HG02610 (cell line): ENCODE results near the gene D2HGDH.
"Not testable (repeated sequence)": the region's sequence is repeated elsewhere in the genome, so short reads cannot be mapped to it uniquely, and the experiment has no call there.

Source experiments
- ATAC-seq: cut with Tn5 transposase; IDR thresholded peaks from one replicate; pipeline ENCODE4 v1.9.1; 2021; ENCODE audit warnings: mild to moderate bottlenecking, moderate library complexity; ENCODE audit not compliant: unreplicated experiment

Gene D2HGDH

DNA sequence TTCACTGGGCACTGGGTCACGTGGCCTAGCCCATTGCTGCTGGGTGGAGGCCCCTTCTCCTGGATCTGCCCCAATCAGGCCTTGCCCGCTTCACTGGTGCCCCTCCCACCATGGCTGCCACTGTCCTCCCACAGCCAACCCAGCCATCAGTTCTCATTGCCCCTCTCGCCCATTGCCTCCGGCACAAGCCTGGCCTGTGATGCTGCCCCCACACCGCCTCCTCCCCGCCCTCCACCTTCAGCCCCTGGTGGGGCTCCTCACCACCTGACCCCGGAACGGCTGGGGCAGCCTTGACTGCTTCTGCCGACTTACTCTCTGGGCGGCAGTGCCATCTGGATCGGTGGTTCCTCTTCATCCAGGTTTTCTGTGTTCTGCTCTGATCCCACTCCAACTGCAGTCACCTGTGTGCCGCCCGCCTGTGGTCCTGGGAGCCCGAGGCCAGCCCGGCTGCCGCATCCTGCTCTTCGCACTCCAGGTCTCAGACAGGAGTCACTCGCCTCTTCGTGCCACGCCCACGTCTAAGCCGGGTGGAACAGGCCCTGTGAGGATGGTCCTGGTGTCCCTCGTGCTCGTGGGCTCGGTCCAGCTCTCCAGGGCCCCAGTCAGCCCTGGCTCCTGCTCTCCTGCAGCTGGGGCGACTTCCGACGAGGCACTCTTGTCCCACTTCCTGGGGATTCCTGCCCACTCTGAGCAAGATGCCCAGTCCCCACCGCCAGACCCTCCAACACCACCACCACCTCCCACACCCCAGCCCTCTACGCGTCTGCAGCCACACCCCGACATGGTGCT is 14.2 kb downstream of the D2HGDH start:
- ATAC-seq = no peak

DNA sequence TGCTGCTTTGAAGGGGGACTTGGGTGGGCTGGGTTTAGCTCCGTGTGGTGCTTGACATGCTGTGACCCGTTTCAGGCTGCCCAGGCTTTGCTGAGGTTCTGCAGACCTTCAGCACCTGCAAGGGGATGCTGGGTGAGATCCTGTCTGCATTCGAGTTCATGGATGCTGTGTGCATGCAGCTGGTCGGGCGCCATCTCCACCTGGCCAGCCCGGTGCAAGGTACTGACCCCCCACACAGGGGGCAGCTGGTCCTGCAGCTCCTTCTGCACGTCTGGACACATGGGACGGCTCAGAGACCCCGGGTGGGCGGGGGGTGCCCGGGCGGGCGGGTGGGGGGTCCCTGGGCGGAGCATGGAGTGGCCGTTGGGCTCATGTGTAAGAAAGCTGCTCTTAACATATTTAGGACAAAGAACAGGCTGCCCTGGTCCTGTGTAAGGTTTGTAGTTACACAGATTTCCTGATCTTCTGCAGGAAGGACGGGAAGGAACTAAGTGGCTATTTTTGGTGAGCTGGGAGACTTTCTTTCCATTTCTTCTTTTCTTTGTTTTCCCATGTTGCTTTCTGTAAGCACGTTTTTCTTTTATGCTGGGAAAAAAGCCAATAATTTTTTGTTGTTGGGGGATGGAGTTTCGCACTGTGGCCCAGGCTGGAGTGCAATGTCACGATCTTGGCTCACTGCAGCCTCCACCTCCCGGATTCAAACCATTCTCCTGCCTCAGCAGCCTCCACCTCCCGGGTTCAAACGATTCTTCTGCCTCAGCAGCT is 15.8 kb downstream of the D2HGDH start:
- no peak for ATAC-seq

DNA sequence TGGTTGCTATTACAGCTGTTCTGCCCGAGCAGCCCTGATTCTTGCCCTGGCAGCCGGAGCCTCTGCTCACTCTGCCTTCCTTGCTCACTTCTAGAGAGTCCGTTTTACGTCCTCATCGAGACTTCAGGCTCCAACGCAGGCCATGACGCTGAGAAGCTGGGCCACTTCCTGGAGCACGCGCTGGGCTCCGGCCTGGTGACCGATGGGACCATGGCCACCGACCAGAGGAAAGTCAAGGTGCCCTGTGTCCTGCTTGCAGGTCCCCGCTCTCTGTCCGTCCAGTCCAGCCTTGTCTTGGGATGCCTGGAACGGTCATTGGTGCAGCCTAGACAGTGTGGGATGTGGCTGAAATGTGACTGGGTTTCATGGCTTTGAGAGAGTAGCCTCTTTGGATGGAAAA is 16.7 kb downstream of the D2HGDH start:
- ATAC-seq = no peak

GRCh38 chr2:241751776-241752175 is 17.3 kb downstream of the D2HGDH start:
- no peak for ATAC-seq

GRCh38 chr2:241752253-241752652 is 17.8 kb downstream of the D2HGDH start:
- no peak for ATAC-seq

- no peak for ATAC-seq
Measured at GRCh38 chr2:241752689-241753276, 18.4 kb downstream of the D2HGDH start.

DNA sequence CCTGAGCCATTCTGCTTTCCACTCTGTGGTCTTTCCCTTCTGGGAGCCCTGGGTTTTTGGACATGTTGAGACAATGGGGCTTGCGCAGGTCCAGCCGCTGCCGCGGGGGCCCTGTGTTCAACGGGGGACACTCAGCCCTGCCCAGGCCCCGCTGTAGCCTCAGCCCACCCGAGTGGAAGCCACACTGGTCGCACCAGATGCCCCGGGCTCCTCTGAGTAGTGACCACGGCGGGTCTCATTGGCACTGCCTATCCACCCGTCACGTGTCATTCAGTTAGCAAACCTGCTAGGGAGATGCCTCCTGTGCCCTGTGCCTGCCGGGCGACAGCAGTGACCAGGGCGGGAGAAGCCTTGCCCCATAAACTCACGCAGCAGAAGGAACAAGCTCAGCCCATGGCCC is 19.1 kb downstream of the D2HGDH start:
- ATAC-seq = no peak

GRCh38 chr2:241754042-241754441 is 19.6 kb downstream of the D2HGDH start:
- ATAC-seq = no peak

DNA sequence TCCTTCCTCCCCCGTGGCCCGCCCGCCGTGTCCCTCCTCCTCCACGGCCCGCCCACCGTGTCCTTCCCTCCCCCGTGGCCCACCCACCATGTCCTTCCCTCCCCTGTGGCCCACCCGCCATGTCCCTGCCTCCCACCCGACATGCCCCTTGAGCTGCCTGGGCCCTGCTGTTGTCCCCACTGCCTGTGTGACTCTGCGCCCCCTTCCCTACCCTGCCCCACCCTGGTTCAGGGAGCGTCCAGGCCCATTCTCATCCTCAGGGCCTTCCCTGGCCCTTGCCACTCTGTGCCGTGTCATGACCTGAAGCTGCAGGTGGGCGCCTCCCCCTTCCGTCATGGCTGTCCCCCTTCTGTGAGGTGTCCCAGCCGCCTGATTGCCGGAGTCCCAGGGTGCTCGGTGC is 20.7 kb downstream of the D2HGDH start:
- no peak for ATAC-seq

GRCh38 chr2:241755777-241756176 is 21.3 kb downstream of the D2HGDH start:
- ATAC-seq = no peak

DNA sequence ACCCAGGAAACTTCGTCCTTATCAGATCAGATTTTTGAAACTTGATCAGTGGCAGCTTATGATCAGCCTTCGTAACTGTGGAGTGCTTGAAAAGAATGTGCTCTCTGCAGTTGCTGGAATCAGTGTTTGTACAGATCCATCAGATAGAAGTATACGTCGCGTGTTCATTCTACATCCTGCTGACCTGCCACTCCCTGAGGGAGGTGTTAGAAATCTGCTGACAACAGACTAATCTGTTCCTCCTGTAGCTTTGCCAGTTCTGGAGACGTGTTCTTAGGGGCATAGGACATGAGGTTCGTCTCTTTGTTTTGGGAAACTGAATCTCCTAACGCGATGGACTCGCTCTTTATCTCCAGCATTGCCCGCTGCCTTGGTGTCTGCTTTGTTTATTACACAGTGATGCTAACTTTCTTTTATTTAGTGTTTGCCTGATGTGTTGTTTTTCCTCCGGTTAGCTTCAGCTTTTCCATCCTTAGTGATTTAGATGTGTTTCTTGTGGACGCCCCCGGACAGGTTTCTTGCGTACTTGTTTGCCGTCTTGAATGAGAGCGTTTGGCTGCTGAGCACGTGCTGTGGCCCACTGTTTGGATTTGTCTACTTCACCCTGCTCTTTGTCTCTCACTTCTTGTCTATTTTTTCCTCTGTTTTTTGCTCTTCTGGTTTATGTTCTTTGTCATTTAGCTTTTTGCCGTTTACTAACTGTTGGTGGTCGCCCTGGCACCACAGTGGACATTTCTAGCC is 24.8 kb downstream of the D2HGDH start:
- no peak for ATAC-seq

DNA sequence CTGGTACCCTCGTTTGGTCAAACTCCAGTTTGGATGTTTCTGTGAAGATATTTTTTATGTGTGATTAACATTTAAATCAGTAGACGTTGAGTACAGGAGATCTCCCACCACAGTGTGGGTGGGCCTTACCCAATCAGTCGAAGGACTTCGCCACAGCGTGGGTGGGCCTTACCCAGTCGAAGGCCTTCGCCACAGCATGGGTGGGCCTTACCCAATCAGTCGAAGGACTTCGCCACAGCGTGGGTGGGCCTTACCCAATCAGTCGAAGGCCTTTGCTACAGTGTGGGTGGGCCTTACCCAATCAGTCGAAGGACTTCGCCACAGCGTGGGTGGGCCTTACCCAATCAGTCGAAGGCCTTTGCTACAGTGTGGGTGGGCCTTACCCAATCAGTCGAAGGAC is 25.5 kb downstream of the D2HGDH start:
- not testable (repeated sequence) for ATAC-seq

GRCh38 chr2:241760301-241760771 is 25.9 kb downstream of the D2HGDH start:
- no peak for ATAC-seq

DNA sequence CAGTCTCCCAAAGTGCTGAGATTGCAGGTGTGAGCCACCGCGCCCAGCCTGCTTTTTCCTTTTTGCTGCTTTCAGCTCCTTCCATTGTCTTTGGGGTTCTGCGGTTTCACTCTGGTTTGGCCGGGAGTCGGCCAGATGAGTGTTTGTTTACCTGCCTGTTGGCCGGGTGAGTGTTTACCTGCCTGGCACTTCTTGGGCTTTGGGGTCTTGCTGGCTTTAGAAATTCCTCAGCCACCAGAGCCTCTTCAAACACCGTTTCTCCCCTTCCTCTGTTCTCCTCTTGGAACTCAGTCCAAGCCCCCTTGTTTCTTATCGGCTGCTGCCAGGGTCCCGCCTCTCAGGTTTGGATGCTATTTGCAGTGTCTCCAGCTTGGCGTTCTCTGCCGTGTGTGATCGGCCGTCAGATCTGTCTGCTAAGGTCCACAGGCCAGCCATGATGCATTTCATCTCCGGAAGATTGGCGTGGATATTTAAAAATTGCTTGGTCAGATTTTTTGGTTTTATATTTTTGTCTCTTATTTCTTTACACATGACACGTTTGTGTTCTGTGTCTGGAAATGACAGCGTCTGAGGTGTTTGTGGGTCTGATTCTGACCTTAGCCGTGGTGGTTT is 28.0 kb downstream of the D2HGDH start:
- no peak for ATAC-seq

DNA sequence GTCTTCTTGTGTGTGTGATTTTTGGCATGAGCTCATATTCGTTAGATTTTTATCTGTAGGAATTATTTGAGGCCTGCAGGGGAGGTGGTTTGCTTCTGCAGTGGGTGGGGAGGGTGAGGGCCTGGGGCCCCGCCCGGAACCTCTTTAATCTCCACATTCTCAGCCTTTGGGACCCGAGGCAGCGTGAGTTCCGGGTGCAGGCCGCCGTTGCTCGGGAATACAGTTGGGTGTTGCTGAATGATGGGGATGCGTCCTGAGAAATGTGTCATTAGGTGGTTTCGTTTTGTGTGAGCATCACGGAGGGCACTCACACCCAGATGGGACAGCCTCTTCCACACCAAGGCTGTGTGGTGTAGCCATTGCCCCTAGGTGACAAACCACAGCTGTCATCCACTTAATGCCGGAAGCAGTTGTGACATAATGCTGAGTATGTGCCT is 28.5 kb downstream of the D2HGDH start:
- ATAC-seq = no peak

DNA sequence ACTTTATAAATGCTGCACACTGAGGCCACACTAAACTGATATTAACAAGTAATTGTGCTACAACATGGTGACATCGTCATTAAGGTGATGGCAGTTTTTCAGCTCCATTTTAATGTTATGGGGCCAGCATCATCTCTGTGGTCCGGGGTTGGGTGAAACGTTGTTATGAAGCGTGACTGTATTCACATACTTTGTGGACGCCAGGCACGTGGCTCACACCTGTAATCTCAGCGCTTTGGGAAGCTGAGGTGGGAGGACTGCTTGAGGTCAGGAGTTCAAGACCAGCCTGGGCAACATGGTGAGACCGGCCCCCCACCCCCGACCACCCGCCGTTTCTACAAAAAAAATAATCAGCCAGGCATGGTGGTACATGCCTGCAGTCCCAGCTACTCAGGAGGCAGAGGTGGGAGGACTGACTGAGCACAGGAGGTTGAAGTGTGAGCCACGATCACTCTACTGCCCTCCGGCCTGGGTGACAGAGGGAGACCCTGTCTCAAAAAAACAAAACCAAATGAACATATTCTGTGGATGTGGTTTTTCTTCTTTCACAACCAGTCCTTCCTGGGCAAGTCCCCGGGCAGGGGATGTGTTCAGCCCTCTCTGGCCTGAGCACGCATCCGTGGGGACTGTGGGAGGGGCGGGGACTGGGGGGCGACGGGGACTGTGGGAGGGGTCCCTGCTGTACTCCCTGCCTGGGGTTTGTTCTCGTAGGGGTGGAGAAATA is 29.3 kb downstream of the D2HGDH start:
- no peak for ATAC-seq

- ATAC-seq = no peak
Measured at GRCh38 chr2:241764275-241765241, 30.1 kb downstream of the D2HGDH start.

- no peak for ATAC-seq
Measured at GRCh38 chr2:241767464-241768250, 33.2 kb downstream of the D2HGDH start.
